Stimulated activated CD8-positive, alpha-beta memory T cell treated with anti-CD3 and anti-CD28 coated beads, Interleukin-7, amount 100 ng/mL, for 24 hours (primary cell): ENCODE data around the gene GAGE12J.
"Not testable (repeated sequence)": the region's sequence is repeated elsewhere in the genome, so short reads cannot be mapped to it uniquely, and the experiment has no call there.

ENCODE experiments used
- DNase-seq: peaks from one replicate; pipeline ENCODE4 v3.0.0-alpha.2; 2020; ENCODE audit warnings: low read depth

GAGE12J gene

GRCh38 chrX:49321737-49322136 lies at the start of gene GAGE12J:
Gene GAGE12J (plus strand): TSS chrX:49322037. CDS start chrX:49323194, 1,157 bp downstream.
- DNase-seq: not testable (repeated sequence)

DNA sequence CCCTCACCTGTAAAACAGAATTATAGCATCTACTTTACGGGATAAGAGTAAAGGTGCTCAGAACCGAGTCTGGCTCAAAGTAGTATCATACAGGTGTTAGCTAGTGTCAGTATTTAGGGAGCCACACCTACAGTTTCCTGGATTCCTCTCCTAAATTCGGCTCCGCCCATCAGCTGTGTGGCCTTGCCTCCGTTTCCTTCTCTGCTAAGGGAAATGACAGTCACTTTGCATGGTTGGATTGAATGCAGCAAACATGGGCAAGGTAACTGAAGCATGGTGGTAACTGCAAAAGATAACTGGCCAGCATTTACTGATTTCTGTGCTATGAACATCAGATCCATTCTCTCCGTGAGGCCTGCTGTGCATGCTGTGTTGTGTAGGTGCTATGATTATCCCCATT lies 49.4 kb upstream of the GAGE12J start:
- DNase-seq: no peak

DNA sequence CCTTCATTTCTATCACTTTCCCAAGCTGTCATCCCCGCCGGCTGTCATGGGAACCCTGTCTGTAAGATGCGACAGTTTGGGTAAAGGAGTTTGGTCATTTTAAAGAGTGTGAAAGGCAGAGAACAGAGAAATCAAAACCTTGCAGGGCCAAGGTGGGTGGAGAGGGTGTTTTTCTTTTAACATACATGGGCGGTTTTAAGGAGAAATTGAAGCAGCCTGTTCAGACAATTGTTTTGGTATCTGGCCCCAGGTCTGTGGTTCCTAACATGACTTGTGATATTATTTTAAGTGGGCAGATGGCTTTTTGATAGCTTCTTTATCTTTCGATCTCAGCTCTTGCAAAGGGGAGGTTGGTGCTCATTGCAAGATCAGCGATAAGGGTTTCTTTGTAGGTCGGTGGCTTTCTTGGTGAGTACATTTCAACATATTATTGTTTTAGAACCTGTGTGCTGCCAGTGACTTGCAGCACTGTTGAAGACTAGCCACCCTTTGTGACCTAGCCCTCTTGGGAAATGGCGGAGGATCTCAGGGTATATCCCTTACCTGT lies 48.6 kb upstream of the GAGE12J start:
- DNase-seq: no peak

- DNase-seq: no peak
Observed at GRCh38 chrX:49276207-49276606, 45.6 kb upstream of the GAGE12J start.

DNA sequence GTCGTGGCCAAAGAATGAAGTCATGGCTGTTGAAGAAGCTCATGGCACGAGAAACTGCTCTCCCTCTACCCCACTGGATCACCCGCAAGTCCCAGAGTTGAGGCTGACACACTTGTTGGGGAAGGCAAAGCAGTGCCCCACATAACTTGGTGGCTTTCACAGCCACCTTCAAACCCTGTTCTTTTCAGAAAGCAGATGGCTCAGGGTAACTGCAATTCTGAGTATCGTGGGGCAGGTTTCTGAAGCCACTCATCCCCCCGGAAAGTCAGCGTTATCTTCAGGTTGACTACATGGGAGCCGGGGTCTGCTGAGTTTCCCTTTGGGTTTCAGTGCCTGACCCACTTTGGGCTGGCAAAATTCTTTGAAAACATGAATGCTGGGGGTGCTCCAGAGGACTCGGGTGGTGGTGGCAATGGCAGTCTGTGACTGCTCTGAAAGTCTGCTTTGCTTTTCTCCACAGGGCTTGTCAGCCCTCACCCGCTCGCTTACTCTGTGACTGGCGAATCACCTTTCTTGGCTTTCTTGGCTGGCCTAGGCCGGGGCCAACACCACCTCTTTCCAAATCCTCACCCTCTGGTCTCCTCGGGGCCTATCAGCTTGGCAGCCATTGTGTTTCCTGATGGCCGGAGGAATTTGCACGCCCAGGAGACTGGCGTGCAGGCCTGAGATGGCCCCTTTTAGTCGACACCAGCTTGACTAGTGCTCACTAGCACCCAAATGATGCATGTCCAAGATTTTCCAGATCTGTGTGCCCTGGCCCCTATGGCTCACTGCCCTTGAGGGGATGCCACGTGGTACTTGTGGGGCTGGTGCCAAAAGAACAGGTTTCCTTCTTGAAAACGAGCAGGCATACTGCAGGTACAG lies 44.9 kb upstream of the GAGE12J start:
- DNase-seq: no peak

GRCh38 chrX:49277535-49277830 lies 44.4 kb upstream of the GAGE12J start:
- DNase-seq: no peak

- no peak for DNase-seq
Observed at GRCh38 chrX:49278081-49278480, 43.8 kb upstream of the GAGE12J start.

GRCh38 chrX:49282647-49283011 lies 39.2 kb upstream of the GAGE12J start:
- DNase-seq: no peak

- DNase-seq: no peak
Observed at GRCh38 chrX:49284212-49284611, 37.6 kb upstream of the GAGE12J start.

GRCh38 chrX:49286136-49286535 lies 35.7 kb upstream of the GAGE12J start:
- DNase-seq: no peak

DNA sequence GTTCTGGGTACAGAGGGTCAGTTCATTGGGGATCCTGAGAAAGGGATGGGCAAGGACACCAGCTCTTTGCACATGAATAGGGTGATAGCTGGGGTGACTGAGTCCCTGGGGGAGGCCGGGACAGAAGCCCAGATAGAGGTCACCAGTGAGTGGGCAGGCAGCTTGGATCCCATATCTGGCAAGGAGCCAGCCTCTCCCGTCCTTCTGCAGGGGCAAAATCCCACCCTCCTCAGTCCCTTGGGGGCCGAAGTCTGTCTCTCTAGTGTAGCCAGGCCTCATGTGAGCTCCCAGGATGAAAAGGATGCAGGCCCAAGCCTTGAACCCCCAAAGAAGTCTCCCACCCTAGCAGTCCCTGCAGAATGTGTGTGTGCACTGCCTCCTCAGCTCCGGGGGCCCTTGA lies 35.3 kb upstream of the GAGE12J start:
- DNase-seq: no peak

DNA sequence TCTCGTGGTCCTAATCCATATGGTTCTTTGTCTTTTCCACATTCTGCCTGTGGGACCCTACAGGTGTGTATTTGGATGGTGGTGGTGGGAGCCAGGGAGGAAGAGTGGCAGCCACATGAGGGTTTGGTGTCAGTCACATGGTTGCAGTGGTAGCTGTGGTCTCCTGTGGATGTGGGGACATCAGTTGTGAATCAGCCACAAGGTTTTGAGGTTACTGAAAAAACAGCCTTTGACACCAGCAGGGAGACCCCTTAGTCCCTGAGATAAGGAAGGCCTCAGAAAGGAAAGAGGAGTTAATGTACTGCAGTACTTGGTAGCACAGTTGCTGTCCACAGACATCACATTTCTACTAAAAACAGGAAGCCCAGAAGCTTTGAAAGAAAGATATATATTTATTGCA lies 34.2 kb upstream of the GAGE12J start:
- DNase-seq: no peak

GRCh38 chrX:49290215-49290614 lies 31.6 kb upstream of the GAGE12J start:
- no peak for DNase-seq

GRCh38 chrX:49291615-49292337 lies 30.1 kb upstream of the GAGE12J start:
- DNase-seq: peak; percentile 54

GRCh38 chrX:49292400-49293362 lies 29.2 kb upstream of the GAGE12J start:
- no peak for DNase-seq

DNA sequence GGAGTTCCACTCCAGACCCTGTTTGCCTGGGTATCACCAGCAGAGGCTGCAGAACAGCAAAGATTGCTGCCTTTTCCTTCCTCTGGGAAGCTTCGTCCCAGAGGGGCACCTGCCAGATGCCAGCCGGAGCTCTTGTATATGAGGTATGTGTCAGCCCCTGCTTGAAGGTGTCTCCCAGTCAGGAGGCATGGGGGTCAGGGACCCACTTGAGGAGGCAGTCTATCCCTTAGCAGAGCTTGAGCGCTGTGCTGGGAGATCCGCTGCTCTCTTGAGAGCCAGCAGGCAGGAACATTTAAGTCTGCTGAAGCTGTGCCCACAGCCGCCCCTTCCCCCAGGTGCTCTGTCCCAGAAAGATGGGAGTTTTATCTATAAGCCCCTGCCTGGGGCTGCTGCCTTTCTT lies 22.5 kb upstream of the GAGE12J start:
- DNase-seq: not testable (repeated sequence)

DNA sequence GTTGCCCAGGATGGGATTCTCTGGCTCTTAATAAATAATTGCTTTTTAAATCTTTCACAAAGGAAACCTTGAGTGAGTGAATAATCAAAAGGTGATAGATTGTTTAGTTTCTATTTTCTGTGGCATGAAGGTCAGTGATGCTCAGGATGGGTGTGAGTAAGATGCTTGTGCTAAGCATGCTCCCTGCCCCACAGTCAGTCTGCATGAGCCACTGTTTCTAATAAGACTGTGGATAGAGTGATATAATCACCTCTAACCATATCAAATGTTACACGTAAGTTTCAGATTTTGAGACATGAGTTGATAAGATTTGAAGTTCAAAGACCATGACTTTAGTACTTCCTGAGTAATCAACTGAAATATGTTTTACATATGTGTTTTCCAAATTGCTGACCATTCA lies 21.1 kb upstream of the GAGE12J start:
- no peak for DNase-seq

GRCh38 chrX:49303346-49303745 lies 18.5 kb upstream of the GAGE12J start, which contains the start of gene GAGE10:
Gene GAGE10 (plus strand): TSS chrX:49303646. CDS start chrX:49304860, 1,214 bp downstream.
- DNase-seq: no peak

GRCh38 chrX:49307775-49308174 lies 14.1 kb upstream of the GAGE12J start:
- DNase-seq: not testable (repeated sequence)

DNA sequence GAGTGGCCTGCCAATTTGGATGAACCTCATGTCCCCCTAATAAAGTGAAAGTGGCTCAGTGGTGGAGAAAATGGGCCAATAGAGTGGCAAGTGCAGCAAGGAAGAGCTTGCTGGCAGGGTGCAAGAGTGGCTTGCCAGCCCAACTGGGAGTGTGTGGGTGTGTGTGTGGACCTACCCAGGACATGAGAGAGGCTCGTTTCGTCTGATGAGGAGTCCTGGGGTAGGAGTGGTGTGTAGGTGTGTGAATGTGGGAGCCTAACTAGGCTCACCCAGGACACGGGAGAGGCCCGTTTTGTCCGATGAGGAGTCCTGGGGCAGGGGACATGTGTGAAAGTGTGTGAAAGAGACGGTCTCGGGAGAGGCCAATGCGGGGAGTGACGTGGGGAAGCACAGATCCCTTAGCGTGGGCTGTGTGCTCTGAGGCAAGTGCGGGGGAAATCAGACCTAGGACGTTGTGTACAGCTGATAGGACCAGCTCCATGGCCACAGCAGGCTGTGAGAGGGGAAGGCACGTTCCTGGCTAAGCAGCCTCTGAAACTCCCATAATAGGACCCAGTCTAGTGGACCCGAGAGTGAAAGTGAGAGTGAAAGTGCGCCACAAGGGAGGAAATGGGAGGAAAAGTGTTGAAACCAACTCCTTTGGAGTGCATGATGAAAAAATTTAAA lies 13.1 kb upstream of the GAGE12J start:
- DNase-seq: no peak

- DNase-seq: no peak
Observed at GRCh38 chrX:49309401-49309981, 12.3 kb upstream of the GAGE12J start.
